ENCODE results near the gene TNP2. TPM values are rescaled to one million over a fixed set of nuclear protein-coding genes. Genes with fewer than 3 reads are reported as not detected.

The TNP2 gene
- total and polyA plus RNA-seq, 9 of the 15 experiments (the other 6 are each of a cell fraction or from before 2014, with no cell fraction given) = not detected

DNA sequence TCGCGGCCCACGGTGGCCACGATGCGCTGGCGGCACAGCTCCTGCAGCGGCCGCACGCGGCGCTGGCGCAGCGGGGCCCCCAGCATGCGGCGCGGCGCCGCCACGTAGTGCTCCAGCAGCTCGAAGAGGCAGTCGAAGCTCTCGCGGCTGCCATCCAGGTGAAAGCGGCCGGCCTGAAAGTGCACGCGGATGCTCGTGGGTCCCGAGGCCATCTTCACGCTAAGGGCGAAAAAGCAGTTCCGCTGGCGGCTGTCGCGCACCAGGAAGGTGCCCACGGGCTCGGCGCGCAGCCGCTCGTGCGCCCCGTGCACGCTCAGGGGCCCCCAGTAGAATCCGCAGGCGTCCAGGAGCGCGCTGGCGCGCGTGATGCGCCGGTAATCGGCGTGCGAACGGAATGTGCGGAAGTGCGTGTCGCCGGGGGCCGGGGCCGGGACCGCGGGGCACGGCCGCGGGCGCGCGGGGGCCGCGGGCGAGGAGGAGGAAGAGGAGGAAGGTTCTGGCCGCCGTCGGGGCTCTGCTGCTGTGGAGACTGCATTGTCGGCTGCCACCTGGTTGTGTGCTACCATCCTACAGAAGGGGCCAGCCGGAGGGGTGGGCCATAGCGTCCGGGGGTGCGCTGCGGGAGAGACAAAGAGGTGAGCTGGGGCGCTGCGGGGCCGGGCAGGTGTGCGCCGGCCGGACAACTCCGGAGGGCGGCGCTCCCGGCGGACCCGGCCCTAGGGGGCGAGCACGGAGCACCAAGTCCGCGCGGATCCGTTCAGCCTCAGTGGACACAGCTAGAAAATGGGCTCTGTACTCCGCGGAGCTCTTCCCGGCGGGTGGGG lies 14.0 kb downstream of the TNP2 start (continued):
- TF ChIP-seq, protein P1, sequence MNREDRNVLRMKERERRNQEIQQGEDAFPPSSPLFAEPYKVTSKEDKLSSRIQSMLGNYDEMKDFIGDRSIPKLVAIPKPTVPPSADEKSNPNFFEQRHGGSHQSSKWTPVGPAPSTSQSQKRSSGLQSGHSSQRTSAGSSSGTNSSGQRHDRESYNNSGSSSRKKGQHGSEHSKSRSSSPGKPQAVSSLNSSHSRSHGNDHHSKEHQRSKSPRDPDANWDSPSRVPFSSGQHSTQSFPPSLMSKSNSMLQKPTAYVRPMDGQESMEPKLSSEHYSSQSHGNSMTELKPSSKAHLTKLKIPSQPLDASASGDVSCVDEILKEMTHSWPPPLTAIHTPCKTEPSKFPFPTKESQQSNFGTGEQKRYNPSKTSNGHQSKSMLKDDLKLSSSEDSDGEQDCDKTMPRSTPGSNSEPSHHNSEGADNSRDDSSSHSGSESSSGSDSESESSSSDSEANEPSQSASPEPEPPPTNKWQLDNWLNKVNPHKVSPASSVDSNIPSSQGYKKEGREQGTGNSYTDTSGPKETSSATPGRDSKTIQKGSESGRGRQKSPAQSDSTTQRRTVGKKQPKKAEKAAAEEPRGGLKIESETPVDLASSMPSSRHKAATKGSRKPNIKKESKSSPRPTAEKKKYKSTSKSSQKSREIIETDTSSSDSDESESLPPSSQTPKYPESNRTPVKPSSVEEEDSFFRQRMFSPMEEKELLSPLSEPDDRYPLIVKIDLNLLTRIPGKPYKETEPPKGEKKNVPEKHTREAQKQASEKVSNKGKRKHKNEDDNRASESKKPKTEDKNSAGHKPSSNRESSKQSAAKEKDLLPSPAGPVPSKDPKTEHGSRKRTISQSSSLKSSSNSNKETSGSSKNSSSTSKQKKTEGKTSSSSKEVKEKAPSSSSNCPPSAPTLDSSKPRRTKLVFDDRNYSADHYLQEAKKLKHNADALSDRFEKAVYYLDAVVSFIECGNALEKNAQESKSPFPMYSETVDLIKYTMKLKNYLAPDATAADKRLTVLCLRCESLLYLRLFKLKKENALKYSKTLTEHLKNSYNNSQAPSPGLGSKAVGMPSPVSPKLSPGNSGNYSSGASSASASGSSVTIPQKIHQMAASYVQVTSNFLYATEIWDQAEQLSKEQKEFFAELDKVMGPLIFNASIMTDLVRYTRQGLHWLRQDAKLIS (CRISPR knock-in tag; IDR thresholded peaks at IDR 0.05) = peak; percentile 39; the same call in 1 of the 2 replicates
- no peak for TF ChIP-seq PHF21A (IDR thresholded peaks at IDR 0.05; ENCODE audit: borderline replicate concordance, low read depth)
- TF ChIP-seq ETV6 (IDR thresholded peaks at IDR 0.05; ENCODE audit: borderline replicate concordance in 1 of 2, low read depth in 2 of 2, low read length in 1 of 2) = no peak
- TF ChIP-seq ETV6 (CRISPR knock-in tag; IDR thresholded peaks at IDR 0.05; ENCODE audit: borderline replicate concordance) = peak; percentile 100
- TF ChIP-seq, protein P2, sequence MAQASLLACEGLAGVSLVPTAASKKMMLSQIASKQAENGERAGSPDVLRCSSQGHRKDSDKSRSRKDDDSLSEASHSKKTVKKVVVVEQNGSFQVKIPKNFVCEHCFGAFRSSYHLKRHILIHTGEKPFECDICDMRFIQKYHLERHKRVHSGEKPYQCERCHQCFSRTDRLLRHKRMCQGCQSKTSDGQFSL (CRISPR knock-in tag; IDR thresholded peaks at IDR 0.05) = peak; percentile 95
- TF ChIP-seq, protein P2 (tag; IDR thresholded peaks at IDR 0.05) = no peak
- no peak for TF ChIP-seq MAFG (tag; conservative IDR thresholded peaks at IDR 0.05)
- TF ChIP-seq ATF1 (CRISPR knock-in tag; IDR thresholded peaks at IDR 0.05) = no peak
- peak; percentile 62 for TF ChIP-seq ATF1 (tag; IDR thresholded peaks at IDR 0.05)
- no peak for TF ChIP-seq SMARCC2 (IDR thresholded peaks at IDR 0.05; ENCODE audit: low read depth)
- no peak for TF ChIP-seq ZNF197 (CRISPR knock-in tag; IDR thresholded peaks at IDR 0.05; ENCODE audit: low read depth)
- no peak for TF ChIP-seq SRSF1 (IDR thresholded peaks at IDR 0.05; ENCODE audit: low read depth, low read length)
- no peak for TF ChIP-seq MTF1 (CRISPR knock-in tag; IDR thresholded peaks at IDR 0.05; ENCODE audit: borderline replicate concordance)
- TF ChIP-seq DNMT1 (IDR thresholded peaks at IDR 0.05) = no peak
- TF ChIP-seq SMC3 (conservative IDR thresholded peaks at IDR 0.05; ENCODE audit: insufficient read depth, low read depth, low read length) = 0 out of 2 replicates have a peak, but pooled peaks have one; percentile 3
- TF ChIP-seq RFX5 (IDR thresholded peaks at IDR 0.05; ENCODE audit: low read depth, low read length) = no peak
- TF ChIP-seq, protein P3, sequence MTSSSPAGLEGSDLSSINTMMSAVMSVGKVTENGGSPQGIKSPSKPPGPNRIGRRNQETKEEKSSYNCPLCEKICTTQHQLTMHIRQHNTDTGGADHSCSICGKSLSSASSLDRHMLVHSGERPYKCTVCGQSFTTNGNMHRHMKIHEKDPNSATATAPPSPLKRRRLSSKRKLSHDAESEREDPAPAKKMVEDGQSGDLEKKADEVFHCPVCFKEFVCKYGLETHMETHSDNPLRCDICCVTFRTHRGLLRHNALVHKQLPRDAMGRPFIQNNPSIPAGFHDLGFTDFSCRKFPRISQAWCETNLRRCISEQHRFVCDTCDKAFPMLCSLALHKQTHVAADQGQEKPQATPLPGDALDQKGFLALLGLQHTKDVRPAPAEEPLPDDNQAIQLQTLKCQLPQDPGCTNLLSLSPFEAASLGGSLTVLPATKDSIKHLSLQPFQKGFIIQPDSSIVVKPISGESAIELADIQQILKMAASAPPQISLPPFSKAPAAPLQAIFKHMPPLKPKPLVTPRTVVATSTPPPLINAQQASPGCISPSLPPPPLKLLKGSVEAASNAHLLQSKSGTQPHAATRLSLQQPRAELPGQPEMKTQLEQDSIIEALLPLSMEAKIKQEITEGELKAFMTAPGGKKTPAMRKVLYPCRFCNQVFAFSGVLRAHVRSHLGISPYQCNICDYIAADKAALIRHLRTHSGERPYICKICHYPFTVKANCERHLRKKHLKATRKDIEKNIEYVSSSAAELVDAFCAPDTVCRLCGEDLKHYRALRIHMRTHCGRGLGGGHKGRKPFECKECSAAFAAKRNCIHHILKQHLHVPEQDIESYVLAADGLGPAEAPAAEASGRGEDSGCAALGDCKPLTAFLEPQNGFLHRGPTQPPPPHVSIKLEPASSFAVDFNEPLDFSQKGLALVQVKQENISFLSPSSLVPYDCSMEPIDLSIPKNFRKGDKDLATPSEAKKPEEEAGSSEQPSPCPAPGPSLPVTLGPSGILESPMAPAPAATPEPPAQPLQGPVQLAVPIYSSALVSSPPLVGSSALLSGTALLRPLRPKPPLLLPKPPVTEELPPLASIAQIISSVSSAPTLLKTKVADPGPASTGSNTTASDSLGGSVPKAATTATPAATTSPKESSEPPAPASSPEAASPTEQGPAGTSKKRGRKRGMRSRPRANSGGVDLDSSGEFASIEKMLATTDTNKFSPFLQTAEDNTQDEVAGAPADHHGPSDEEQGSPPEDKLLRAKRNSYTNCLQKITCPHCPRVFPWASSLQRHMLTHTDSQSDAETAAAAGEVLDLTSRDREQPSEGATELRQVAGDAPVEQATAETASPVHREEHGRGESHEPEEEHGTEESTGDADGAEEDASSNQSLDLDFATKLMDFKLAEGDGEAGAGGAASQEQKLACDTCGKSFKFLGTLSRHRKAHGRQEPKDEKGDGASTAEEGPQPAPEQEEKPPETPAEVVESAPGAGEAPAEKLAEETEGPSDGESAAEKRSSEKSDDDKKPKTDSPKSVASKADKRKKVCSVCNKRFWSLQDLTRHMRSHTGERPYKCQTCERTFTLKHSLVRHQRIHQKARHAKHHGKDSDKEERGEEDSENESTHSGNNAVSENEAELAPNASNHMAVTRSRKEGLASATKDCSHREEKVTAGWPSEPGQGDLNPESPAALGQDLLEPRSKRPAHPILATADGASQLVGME (CRISPR knock-in tag; IDR thresholded peaks at IDR 0.05) = 0 out of 2 replicates have a peak, but pooled peaks have one; percentile 40
- TF ChIP-seq MCM3 (IDR thresholded peaks at IDR 0.05) = no peak

Data from K562 (cell line).